Measurements from ENCODE around the gene SYCP2L.
A peak's percentile ranks its signal among the peaks of the same experiment; 100 is the strongest.

Gene SYCP2L

GRCh38 chr6:11008821-11009220 is 122.0 kb downstream of the SYCP2L start:
- H3K36me3 ChIP-seq (ENCODE audit: insufficient read depth, low read length): peaks cover 2% of the 10 kb centered on the region; the same call in 1 of the 2 replicates
- H3K9ac ChIP-seq (ENCODE audit: insufficient read length): no peak overlapping the region
- no peaks in the 10 kb centered on the region for H3K9me3 ChIP-seq (ENCODE audit: low read depth, low read length)
- H3K27ac ChIP-seq: peak overlapping the region; percentile 14
- H3K4me3 ChIP-seq: no peak overlapping the region
- no peak for DNase-seq (ENCODE audit: low read depth, low spot score)
- no peak for TF ChIP-seq POLR2AphosphoS5 (IDR thresholded peaks at IDR 0.05; ENCODE audit: borderline replicate concordance, low read depth, low read length)
- no peak for TF ChIP-seq EZH2 (IDR thresholded peaks at IDR 0.05)
- TF ChIP-seq FOXP2 (optimal IDR thresholded peaks at IDR 0.05; ENCODE audit: control extremely low read depth, extremely low read length, insufficient read depth): no peak

GRCh38 chr6:11009353-11009752 is 122.5 kb downstream of the SYCP2L start:
- Histone ChIP-seq H3K36me3 (ENCODE audit: insufficient read depth, low read length) (peaks cover 2% of the 10 kb centered on the region; the same call in 1 of the 2 replicates), H3K27ac (no peak overlapping the region), H3K9ac (ENCODE audit: insufficient read length) (no peak overlapping the region), H3K9me3 (ENCODE audit: low read depth, low read length) (no peaks in the 10 kb centered on the region), H3K4me3 (no peak overlapping the region)
- DNase-seq (ENCODE audit: low read depth, low spot score): no peak
- TF ChIP-seq EZH2 (IDR thresholded peaks at IDR 0.05): no peak
- TF ChIP-seq POLR2AphosphoS5 (IDR thresholded peaks at IDR 0.05; ENCODE audit: borderline replicate concordance, low read depth, low read length): no peak
- TF ChIP-seq FOXP2 (optimal IDR thresholded peaks at IDR 0.05; ENCODE audit: control extremely low read depth, extremely low read length, insufficient read depth): no peak

DNA sequence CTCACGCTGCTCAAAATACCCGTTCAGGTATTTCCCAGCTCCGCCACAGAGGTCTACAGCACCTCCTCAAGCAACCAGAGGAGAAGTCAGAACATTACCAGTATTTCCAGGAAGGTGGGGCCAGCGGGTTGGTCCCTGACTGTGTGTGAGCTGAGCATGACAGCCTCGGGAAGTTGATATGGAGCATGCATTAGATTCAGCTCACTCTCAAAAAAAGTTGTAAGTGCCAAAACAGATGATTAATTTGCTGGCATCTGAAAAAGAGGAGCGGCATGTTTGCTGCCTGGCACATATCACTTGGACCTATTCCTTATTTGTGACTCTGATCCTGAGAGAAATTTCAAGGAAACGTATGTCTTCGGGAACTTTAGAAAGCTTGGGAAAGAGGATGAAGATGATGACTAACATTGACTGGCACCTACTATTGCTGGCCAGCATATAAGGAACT is 125.0 kb downstream of the SYCP2L start:
- no peak for DNase-seq (ENCODE audit: low read depth, low spot score)
- no peaks in the 10 kb centered on the region for H3K9me3 ChIP-seq (ENCODE audit: low read depth, low read length)
- TF ChIP-seq POLR2AphosphoS5 (IDR thresholded peaks at IDR 0.05; ENCODE audit: borderline replicate concordance, low read depth, low read length): no peak
- TF ChIP-seq FOXP2 (optimal IDR thresholded peaks at IDR 0.05; ENCODE audit: control extremely low read depth, extremely low read length, insufficient read depth): no peak
- no peak for TF ChIP-seq EZH2 (IDR thresholded peaks at IDR 0.05)
- H3K9ac ChIP-seq (ENCODE audit: insufficient read length): no peak overlapping the region
- peaks cover 2% of the 10 kb centered on the region; the same call in 1 of the 2 replicates for H3K36me3 ChIP-seq (ENCODE audit: insufficient read depth, low read length)
- H3K4me3 ChIP-seq: no peak overlapping the region
- H3K27ac ChIP-seq: no peak overlapping the region

DNA sequence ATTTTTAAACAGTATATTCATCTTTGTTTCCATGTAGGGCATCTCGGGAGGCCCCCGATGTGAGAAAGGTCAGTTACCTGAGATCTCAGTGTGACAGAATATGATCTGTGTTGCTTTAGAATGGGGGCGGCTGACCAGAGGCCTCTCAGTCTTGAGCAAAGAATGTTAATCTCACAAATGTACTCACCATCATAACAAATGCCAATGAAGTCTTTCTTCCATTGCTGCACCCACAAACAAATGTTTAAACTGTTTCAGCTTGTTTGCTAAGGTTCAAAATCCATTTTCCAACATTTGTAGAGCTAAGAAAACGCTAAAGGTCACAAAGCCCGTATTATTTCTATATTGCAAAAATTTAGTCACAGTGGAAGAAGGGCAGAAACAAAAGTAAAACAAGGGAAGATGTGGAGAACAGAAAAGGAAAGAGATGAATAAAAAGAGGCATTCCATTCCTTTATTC is 125.5 kb downstream of the SYCP2L start:
- Histone ChIP-seq H3K9ac (ENCODE audit: insufficient read length) (no peak overlapping the region), H3K27ac (no peak overlapping the region)

GRCh38 chr6:11012976-11013720 is 126.3 kb downstream of the SYCP2L start:
- no peak for DNase-seq (ENCODE audit: low read depth, low spot score)
- Histone ChIP-seq H3K27ac (no peak overlapping the region), H3K36me3 (ENCODE audit: insufficient read depth, low read length) (peaks cover 1% of the 10 kb centered on the region; the same call in 1 of the 2 replicates), H3K9ac (ENCODE audit: insufficient read length) (no peak overlapping the region), H3K4me3 (no peak overlapping the region), H3K9me3 (ENCODE audit: low read depth, low read length) (no peaks in the 10 kb centered on the region)
- TF ChIP-seq POLR2AphosphoS5 (IDR thresholded peaks at IDR 0.05; ENCODE audit: borderline replicate concordance, low read depth, low read length) (no peak), EZH2 (IDR thresholded peaks at IDR 0.05) (no peak), FOXP2 (optimal IDR thresholded peaks at IDR 0.05; ENCODE audit: control extremely low read depth, extremely low read length, insufficient read depth) (no peak)

More for the DNA sequence above, 125.5 kb downstream of the SYCP2L start:
- Histone ChIP-seq H3K4me3 (no peak overlapping the region), H3K9me3 (ENCODE audit: low read depth, low read length) (no peaks in the 10 kb centered on the region), H3K36me3 (ENCODE audit: insufficient read depth, low read length) (peaks cover 2% of the 10 kb centered on the region; the same call in 1 of the 2 replicates)
- DNase-seq (ENCODE audit: low read depth, low spot score): no peak
- no peak for TF ChIP-seq POLR2AphosphoS5 (IDR thresholded peaks at IDR 0.05; ENCODE audit: borderline replicate concordance, low read depth, low read length)
- TF ChIP-seq EZH2 (IDR thresholded peaks at IDR 0.05): no peak
- TF ChIP-seq FOXP2 (optimal IDR thresholded peaks at IDR 0.05; ENCODE audit: control extremely low read depth, extremely low read length, insufficient read depth): no peak

- Histone ChIP-seq H3K27ac (no peak overlapping the region), H3K9ac (ENCODE audit: insufficient read length) (no peak overlapping the region), H3K4me3 (no peak overlapping the region), H3K9me3 (ENCODE audit: low read depth, low read length) (no peaks in the 10 kb centered on the region), H3K36me3 (ENCODE audit: insufficient read depth, low read length) (no peaks in the 10 kb centered on the region)
- TF ChIP-seq FOXP2 (optimal IDR thresholded peaks at IDR 0.05; ENCODE audit: control extremely low read depth, extremely low read length, insufficient read depth) (no peak), EZH2 (IDR thresholded peaks at IDR 0.05) (no peak), POLR2AphosphoS5 (IDR thresholded peaks at IDR 0.05; ENCODE audit: borderline replicate concordance, low read depth, low read length) (no peak)
- DNase-seq (ENCODE audit: low read depth, low spot score): no peak
Measured at GRCh38 chr6:11013721-11014070, 126.8 kb downstream of the SYCP2L start.

DNA sequence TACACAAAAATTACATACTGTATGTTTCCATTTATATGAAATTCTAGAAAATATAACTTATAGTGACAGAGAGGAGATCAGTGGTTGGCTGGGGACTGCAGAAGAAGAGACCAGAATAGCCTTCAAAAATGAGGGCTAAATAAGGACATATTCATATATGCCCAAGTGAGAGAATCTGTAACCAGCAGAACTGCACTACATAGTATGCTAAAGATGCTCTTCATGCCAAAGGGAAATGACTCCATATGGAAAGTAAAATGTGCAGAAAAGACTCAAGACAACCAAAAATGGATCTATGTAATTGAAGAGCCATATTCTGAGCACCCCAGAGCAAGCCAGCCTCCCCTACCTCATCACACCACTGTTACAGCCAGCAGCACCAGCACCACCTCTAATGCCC is 128.2 kb downstream of the SYCP2L start:
- TF ChIP-seq EZH2 (IDR thresholded peaks at IDR 0.05) (no peak), FOXP2 (optimal IDR thresholded peaks at IDR 0.05; ENCODE audit: control extremely low read depth, extremely low read length, insufficient read depth) (no peak), POLR2AphosphoS5 (IDR thresholded peaks at IDR 0.05; ENCODE audit: borderline replicate concordance, low read depth, low read length) (no peak)
- Histone ChIP-seq H3K27ac (no peak overlapping the region), H3K36me3 (ENCODE audit: insufficient read depth, low read length) (no peaks in the 10 kb centered on the region), H3K9me3 (ENCODE audit: low read depth, low read length) (no peaks in the 10 kb centered on the region), H3K4me3 (no peak overlapping the region), H3K9ac (ENCODE audit: insufficient read length) (no peak overlapping the region)
- DNase-seq (ENCODE audit: low read depth, low spot score): no peak

GRCh38 chr6:11016452-11016851 is 129.6 kb downstream of the SYCP2L start:
- Histone ChIP-seq H3K9ac (ENCODE audit: insufficient read length) (no peak overlapping the region), H3K9me3 (ENCODE audit: low read depth, low read length) (no peaks in the 10 kb centered on the region), H3K4me3 (no peak overlapping the region), H3K36me3 (ENCODE audit: insufficient read depth, low read length) (no peaks in the 10 kb centered on the region), H3K27ac (no peak overlapping the region)
- no peak for TF ChIP-seq EZH2 (IDR thresholded peaks at IDR 0.05)
- no peak for DNase-seq (ENCODE audit: low read depth, low spot score)

GRCh38 chr6:11017090-11017489 is 130.2 kb downstream of the SYCP2L start:
- H3K36me3 ChIP-seq (ENCODE audit: insufficient read depth, low read length): no peaks in the 10 kb centered on the region
- H3K4me3 ChIP-seq: no peak overlapping the region
- H3K9ac ChIP-seq (ENCODE audit: insufficient read length): no peak overlapping the region
- no peak overlapping the region for H3K27ac ChIP-seq
- TF ChIP-seq FOXP2 (optimal IDR thresholded peaks at IDR 0.05; ENCODE audit: control extremely low read depth, extremely low read length, insufficient read depth): no peak
- TF ChIP-seq EZH2 (IDR thresholded peaks at IDR 0.05): no peak
- TF ChIP-seq POLR2AphosphoS5 (IDR thresholded peaks at IDR 0.05; ENCODE audit: borderline replicate concordance, low read depth, low read length): no peak
- DNase-seq (ENCODE audit: low read depth, low spot score): no peak
- H3K9me3 ChIP-seq (ENCODE audit: low read depth, low read length): no peaks in the 10 kb centered on the region

All from SK-N-MC (cell line).